Measurements from ENCODE around the gene CLN6. TPM values are rescaled to one million over a fixed set of nuclear protein-coding genes. Genes with fewer than 3 reads are reported as not detected.
"Not testable (repeated sequence)": the region's sequence is repeated elsewhere in the genome, so short reads cannot be mapped to it uniquely, and the experiment has no call there.

CLN6 gene
- total RNA-seq, 1 experiment from 2014 or later, result 32.5 TPM

DNA sequence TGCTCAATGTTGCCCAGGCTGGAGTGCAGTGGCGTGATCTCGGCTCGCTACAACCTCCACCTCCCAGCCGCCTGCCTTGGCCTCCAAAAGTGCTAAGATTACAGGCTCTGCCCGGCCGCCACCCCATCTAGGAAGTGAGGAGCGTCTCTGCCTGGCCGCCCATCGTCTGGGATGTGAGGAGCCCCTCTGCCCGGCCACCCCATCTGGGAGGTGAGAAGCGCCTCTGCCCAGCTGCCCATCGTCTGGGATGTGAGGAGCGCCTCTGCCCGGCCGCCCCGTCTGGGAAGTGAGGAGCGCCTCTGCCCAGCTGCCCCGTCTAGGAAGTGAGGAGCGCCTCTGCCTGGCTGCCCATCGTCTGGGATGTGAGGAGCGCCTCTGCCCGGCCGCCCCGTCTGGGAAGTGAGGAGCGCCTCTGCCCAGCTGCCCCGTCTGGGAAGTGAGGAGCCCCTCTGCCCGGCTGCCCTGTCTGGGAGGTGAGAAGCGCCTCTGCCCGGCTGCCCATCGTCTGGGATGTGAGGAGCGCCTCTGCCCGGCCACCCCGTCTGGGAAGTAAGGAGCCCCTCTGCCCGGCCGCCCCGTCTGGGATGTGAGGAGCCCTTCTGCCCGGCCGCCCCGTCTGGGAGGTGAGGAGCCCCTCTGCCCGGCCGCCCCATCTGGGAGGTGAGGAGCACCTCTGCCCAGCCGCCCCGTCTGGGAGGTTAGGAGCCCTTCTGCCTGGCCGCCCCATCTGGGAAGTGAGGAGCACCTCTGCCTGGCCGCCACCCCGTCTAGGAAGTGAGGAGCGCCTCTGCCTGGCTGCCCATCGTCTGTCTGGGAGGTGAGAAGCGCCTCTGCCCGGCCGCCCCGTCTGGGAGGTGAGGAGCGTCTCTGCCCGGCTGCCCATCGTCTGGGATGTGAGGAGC, 7.7 kb downstream of the CLN6 start:
- H3K4me3 ChIP-seq (ENCODE audit: insufficient read depth, low read depth, low read length); H3K36me3 ChIP-seq (replicated peaks; ENCODE audit: control insufficient read depth, insufficient read depth, low read length); DNase-seq; H3K27me3 ChIP-seq (ENCODE audit: control insufficient read depth, insufficient read depth, low read length): not testable (repeated sequence)

DNA sequence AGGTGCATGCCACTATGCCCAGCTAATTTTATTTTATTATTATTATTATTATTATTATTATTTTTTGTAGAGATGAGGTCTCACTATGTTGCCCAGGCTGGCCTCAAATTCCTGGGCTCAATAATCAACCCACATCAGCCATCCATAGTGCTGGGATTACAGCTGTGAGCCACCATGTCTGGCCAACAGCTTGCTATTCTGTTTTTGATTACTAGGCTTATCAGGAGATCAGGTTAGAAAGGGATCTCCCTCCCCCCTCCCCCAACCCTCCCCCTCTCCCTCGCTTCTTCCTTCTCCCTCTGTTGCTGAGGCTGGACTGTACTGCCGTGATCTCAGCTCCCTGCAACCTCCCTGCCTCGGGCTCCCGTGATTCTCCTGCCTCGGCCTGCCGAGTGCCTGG, 8.6 kb downstream of the CLN6 start:
- DNase-seq, result no peak
- H3K4me3 ChIP-seq (ENCODE audit: insufficient read depth, low read depth, low read length), result no peak overlapping the region
- H3K36me3 ChIP-seq (replicated peaks; ENCODE audit: control insufficient read depth, insufficient read depth, low read length), result peaks cover 2% of the 10 kb centered on the region
- H3K27me3 ChIP-seq (ENCODE audit: control insufficient read depth, insufficient read depth, low read length), result no peaks in the 10 kb centered on the region

DNA sequence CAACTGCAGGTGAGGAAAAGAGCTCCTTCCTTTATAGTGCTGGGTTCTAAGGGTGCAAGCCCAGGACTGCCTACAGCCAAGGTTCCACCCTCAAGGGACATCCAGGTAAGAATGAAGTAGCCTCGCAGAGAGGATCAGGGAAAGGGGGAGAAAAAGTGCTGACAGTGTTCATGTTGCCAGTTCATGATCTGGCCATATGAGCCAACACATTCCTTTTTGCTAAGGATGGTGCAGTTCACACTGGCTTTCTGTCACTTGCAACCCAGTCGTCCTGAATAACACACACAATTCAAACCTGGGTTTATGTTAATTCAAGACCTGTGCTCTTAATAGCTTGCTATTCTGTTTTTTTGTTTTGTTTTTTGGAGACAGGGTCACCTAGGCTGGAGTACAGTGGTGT, 9.0 kb downstream of the CLN6 start:
- no peaks in the 10 kb centered on the region for H3K27me3 ChIP-seq (ENCODE audit: control insufficient read depth, insufficient read depth, low read length)
- peaks cover 2% of the 10 kb centered on the region for H3K36me3 ChIP-seq (replicated peaks; ENCODE audit: control insufficient read depth, insufficient read depth, low read length)
- H3K4me3 ChIP-seq (ENCODE audit: insufficient read depth, low read depth, low read length), result no peak overlapping the region
- DNase-seq, result no peak

DNA sequence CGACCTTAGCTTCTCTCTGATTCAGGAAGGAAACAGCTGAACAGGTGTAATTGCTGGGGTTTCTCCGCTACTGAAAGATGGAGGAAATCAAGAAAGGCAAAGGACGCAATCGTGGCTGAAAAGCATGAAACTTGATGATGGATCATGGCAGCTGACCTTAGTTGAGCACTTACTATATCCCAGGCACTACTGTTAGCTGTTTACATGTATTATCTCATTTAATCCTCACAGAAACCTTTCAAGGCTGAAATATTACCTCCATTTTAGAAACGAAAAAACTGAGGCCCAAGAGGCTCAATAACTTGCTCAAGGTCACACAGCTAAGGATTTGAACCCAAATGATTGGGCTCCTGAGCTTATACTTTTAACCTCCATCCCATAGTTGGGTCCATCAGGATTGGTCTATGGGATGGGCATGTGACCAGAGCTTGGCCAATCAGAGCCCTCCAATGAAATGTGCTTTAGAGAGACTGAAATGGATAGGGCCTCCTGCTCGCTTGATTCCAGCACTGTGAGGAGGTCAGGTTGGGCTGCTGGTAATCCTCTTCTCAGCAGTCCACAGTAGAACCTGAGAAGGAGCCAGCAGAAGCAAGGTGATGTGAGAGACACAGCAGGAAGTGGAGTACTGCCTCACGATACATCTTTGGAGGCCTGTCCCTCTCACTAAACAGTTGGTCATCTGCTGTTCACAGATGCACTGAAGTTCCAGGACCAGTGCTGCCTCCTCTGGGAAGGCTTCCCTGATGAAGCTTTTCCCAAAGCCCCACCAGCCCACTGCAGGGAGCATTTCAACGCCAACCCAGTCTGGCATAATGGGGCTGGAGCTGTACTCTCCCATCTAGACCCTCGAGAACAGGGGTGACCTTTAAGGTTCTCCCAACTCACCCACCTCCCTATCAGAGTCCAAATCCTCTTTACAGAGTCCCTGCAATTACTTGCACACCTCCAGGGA, 10.4 kb downstream of the CLN6 start:
- H3K4me3 ChIP-seq (ENCODE audit: insufficient read depth, low read depth, low read length), result no peak overlapping the region
- DNase-seq, result peak; percentile 19
- H3K27me3 ChIP-seq (ENCODE audit: control insufficient read depth, insufficient read depth, low read length), result no peaks in the 10 kb centered on the region
- peaks cover 2% of the 10 kb centered on the region for H3K36me3 ChIP-seq (replicated peaks; ENCODE audit: control insufficient read depth, insufficient read depth, low read length)

DNA sequence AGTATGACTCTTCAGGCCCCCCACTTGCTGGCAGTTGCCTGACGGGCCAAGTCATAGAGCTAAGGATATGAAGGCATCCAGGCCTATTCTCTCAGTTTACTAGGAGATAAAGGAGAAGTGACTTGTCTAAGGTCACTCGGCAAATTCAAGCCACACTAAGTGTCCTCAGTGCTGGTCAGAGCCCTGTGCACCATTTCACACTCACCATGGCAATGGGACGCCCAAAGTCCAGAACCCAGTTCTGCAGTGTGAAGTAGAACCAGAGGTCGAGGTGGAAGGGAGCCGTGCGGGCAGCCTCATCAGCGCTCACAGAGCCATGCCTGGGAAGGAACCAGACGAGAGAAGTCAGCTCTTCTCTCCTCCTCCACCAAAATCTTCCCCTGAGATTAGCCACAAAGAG, 11.2 kb downstream of the CLN6 start:
- DNase-seq, result peak; percentile 2
- no peaks in the 10 kb centered on the region for H3K27me3 ChIP-seq (ENCODE audit: control insufficient read depth, insufficient read depth, low read length)
- peaks cover 2% of the 10 kb centered on the region for H3K36me3 ChIP-seq (replicated peaks; ENCODE audit: control insufficient read depth, insufficient read depth, low read length)
- H3K4me3 ChIP-seq (ENCODE audit: insufficient read depth, low read depth, low read length), result no peak overlapping the region

DNA sequence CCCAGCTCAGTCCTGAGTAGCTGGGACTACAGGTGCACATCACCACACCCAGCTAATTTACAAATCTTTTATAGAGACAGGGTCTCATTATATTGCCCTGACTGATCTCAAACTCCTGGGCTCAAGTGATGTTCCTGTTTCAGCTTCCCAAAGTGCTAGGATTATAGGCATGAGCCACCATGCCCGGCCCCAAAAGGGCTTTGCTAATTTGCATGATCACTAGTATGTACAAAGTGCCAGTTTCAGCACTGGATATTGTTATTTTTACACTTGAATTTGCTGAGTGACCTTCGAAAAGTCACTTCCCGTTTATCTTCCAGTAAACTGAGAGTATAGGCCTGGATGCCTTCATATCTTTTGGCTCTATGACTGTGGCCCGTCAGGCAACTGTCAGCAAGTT, 12.2 kb downstream of the CLN6 start:
- Histone ChIP-seq H3K4me3 (ENCODE audit: insufficient read depth, low read depth, low read length) (no peak overlapping the region), H3K36me3 (replicated peaks; ENCODE audit: control insufficient read depth, insufficient read depth, low read length) (peaks cover 2% of the 10 kb centered on the region), H3K27me3 (ENCODE audit: control insufficient read depth, insufficient read depth, low read length) (no peaks in the 10 kb centered on the region)
- DNase-seq, result no peak

DNA sequence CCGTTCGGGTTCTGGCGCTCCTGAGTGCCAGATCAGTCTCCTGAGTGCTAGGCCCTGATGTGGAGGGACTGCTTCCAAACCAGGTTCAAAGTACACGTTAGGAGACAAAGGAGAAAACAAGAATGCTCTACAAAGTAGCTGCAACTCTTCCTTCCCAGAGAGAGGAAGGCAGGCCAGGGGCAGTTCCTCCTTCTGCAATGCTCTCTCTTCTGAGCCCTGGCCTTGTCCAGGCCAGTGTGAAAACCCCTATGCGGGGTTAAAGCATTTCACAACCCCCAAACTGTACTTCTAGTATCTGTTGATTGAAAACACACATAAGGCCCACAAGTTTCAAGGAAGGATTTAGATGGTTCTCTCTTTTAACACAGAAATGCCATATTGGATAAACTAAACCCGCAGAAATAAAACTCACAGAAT, 14.7 kb downstream of the CLN6 start:
- H3K4me3 ChIP-seq (ENCODE audit: insufficient read depth, low read depth, low read length), result no peak overlapping the region
- H3K27me3 ChIP-seq (ENCODE audit: control insufficient read depth, insufficient read depth, low read length), result no peaks in the 10 kb centered on the region
- DNase-seq, result no peak
- H3K36me3 ChIP-seq (replicated peaks; ENCODE audit: control insufficient read depth, insufficient read depth, low read length), result peaks cover 2% of the 10 kb centered on the region

DNA sequence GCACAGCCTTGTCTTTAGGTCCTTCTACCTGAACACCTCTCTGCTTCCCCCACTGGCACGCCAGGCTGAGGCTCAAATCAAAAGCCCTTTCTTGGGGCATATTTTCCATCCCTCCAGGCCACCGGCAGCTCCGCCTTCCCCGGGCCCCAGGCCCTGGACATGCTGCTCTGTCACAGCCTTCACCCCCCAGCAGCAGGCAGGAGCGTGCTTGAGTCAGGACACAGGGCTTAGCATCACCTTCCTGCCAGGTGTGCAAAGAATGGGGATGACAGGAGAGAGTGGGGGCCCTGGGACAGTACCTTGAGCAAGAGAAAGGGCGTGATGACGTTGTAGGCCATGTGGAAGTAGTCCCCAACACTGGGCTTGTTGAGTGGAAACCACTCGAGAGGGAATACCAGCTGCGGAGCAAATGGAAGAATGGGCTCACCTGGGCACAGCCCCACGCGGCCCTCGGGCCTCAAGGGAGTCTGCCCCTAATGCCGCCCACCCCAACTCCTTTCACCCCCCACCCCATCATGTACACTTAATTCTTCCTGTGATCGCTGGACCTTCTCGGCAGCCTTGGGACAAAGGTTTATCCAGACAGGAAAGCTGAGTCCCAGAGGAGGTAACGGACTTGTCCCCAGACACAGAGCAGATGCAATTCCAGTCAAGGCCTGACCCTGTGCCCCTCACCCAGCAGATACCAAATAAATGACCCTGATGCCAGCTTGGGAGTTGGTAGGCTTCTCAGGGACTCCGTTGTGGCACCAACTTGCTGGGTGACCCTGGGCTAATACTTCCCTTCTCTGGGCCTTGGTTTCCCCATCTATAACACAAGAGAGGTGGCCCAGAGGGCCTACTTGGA, 15.3 kb downstream of the CLN6 start:
- no peak for DNase-seq
- H3K4me3 ChIP-seq (ENCODE audit: insufficient read depth, low read depth, low read length), result no peak overlapping the region
- H3K36me3 ChIP-seq (replicated peaks; ENCODE audit: control insufficient read depth, insufficient read depth, low read length), result peaks cover 2% of the 10 kb centered on the region
- no peaks in the 10 kb centered on the region for H3K27me3 ChIP-seq (ENCODE audit: control insufficient read depth, insufficient read depth, low read length)

DNA sequence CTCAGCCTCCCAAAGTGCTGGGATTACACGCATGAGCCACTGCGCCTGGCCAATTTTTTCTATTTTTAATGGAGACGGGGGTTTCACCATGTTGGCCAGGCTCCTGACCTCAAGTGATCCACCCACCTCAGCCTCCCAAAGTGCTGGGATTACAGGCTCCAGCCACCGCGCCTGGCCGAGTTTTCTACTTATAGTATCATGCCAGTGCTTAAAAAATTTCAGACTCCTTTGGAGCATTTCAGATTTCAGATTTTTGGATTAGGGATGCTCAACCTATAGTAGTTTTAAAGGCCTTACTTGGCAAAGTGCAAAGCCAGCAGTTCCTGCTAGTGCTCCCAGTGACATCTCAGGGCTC, 16.1 kb downstream of the CLN6 start:
- not testable (repeated sequence) for H3K27me3 ChIP-seq (ENCODE audit: control insufficient read depth, insufficient read depth, low read length); H3K36me3 ChIP-seq (replicated peaks; ENCODE audit: control insufficient read depth, insufficient read depth, low read length); H3K4me3 ChIP-seq (ENCODE audit: insufficient read depth, low read depth, low read length); DNase-seq

DNA sequence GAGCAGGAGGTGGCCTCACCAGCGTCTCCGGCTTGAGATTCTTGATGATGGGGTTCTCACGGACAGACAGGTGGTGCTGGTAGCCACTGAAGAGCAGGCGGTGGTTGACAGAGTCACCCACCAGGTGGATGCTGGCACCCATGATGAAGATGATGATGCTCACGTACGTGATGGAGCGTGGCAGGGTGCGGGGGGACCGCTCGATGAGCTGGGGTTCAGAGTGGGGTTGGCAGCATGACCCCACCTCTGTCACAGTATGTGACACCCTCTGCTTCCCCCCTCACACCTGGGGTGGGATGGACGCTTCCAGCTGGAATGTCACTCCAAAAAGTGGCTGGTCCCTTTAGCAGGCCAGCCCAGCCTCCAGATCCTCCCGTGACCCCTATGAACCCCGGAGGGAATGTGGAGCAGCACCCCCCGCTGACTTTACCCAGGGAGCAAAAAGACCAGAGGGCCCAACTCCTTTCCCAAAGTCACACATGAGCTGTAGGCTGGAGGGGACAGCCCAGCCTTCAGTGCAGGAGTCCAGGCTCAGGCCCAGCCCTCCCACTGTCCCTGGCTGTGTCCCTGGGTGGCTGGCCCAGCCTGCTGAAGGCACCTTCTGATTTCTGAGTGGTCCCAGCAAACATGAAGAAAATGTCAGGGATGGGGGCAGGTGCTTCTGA, 17.7 kb downstream of the CLN6 start:
- no peak overlapping the region for H3K4me3 ChIP-seq (ENCODE audit: insufficient read depth, low read depth, low read length)
- H3K36me3 ChIP-seq (replicated peaks; ENCODE audit: control insufficient read depth, insufficient read depth, low read length), result no peaks in the 10 kb centered on the region; the same call in 1 of the 2 replicates
- peak; percentile 46 for DNase-seq
- no peaks in the 10 kb centered on the region for H3K27me3 ChIP-seq (ENCODE audit: control insufficient read depth, insufficient read depth, low read length)

DNA sequence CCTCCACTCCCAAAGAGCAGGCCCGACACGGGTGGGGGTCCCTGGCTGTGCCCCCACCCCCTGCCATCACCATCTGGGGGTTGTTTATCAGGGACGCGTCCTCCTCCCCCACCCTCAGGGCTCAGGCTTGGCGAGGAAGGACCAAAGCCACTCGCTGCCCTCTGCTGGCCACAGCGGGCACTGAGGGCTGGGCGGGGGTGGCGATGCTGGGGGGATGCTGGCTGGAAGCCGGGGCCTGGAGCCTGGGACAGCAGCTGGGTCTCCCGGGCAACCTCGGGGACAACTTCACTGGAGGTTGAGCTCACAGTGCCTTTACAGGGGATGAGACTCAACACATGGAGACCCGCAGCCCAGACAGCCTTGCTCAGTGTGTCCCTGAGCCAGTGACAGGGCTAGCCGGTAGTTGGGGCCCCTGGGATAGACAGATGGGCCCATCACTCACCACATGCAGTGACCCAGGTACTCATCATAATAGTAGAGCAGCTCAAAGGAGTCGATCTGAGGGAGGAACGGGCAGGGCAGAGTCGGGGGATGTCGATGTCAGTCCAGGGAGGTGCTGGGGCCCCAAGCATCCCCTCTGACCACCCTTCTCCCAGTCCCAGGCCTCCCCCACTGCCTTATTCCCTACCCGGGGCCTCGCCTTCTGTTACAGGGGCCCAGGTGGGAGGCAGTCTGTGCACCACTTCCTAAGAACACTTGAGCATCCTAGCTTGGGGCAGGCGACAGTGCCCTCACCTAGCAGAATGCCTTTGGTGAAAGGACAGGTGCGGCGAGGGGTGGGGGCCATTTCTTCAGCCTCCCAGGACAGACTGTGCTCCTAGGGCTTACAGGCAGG, 18.5 kb downstream of the CLN6 start:
- H3K36me3 ChIP-seq (replicated peaks; ENCODE audit: control insufficient read depth, insufficient read depth, low read length), result no peaks in the 10 kb centered on the region; the same call in 1 of the 2 replicates
- no peak overlapping the region for H3K4me3 ChIP-seq (ENCODE audit: insufficient read depth, low read depth, low read length)
- H3K27me3 ChIP-seq (ENCODE audit: control insufficient read depth, insufficient read depth, low read length), result no peaks in the 10 kb centered on the region
- DNase-seq, result peak; percentile 96

DNA sequence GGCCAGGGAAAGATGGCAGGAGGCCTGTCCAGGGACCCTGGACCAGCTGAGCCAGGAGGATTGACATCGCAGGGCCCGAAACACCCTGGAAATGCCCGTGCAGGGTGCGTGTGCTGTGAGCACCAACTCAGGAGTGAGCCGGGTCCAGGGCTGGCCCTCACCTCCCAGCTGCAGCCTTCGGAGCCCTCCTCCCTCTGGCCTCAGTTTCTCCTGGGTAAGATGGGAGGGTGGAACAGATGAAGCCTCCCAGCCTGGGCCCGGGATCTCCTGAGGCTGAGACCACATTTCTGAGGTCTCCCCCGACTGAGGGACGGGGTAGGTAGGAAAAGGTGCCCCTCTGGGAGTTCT, 19.1 kb downstream of the CLN6 start:
- peaks cover under 1% of the 10 kb centered on the region for H3K36me3 ChIP-seq (replicated peaks; ENCODE audit: control insufficient read depth, insufficient read depth, low read length)
- H3K27me3 ChIP-seq (ENCODE audit: control insufficient read depth, insufficient read depth, low read length), result no peaks in the 10 kb centered on the region
- H3K4me3 ChIP-seq (ENCODE audit: insufficient read depth, low read depth, low read length), result no peak overlapping the region
- DNase-seq, result no peak

DNA sequence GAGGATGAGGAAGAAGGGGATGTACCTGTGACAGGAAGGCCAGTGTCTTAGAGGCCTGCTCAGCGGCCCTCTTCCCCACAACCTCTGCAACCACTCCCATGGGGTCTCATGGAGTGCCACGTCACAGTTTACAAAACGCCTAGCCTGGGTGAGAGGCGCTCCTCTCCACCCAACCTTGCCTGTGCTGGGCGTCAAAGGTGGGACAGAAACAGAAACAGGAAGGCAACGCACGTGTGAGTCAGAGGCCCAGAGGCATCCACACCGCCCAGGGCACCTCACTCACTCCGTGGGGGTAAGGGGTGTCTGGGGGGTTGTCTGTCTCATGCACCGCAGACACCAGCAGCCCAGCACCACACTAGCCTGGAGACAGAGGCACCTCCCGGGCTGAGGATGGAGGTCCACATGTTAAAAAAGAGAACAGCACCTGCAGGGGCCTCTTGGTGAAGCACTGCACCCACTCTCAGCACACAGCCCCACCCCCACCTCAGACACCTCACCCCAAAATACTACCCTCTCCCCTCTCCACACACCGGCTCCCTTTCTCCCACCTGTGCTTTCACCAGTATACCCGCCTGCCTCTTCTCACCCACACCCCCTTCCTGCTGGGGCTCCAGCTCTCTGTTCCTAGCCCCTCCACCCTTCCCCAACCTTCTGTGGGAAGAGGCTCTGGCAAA, 19.7 kb downstream of the CLN6 start:
- H3K36me3 ChIP-seq (replicated peaks; ENCODE audit: control insufficient read depth, insufficient read depth, low read length), result peaks cover 1% of the 10 kb centered on the region
- peak; percentile 15 for DNase-seq
- no peaks in the 10 kb centered on the region for H3K27me3 ChIP-seq (ENCODE audit: control insufficient read depth, insufficient read depth, low read length)
- no peak overlapping the region for H3K4me3 ChIP-seq (ENCODE audit: insufficient read depth, low read depth, low read length)
